KMS-11 (cell line): ENCODE results near the gene GPAT3.

ENCODE experiments used
- H2AFZ ChIP-seq: fragments of 200-600 bp; sonication (generic); 2 replicates; pipeline ENCODE4 v1.6.1; 2016; ENCODE audit warnings: antibody characterized with exemption, mixed run types, low read depth
- H3K27ac ChIP-seq: fragments of 200-600 bp; sonication (generic); 2 replicates; pipeline ENCODE4 v1.6.1; 2016; ENCODE audit warnings: mild to moderate bottlenecking, mixed run types
- H3K27me3 ChIP-seq: fragments of 200-600 bp; sonication (generic); 2 replicates; pipeline ENCODE4 v1.6.1; 2017; ENCODE audit warnings: mild to moderate bottlenecking, low read depth, mixed run types, moderate library complexity; ENCODE audit not compliant: insufficient read depth
- H3K36me3 ChIP-seq: fragments of 200-600 bp; sonication (generic); 2 replicates; pipeline ENCODE4 v1.6.1; 2017; ENCODE audit warnings: mild to moderate bottlenecking, mixed run types; ENCODE audit not compliant: insufficient read depth
- H3K4me1 ChIP-seq: fragments of 200-600 bp; sonication (generic); 2 replicates; pipeline ENCODE4 v1.6.1; 2016; ENCODE audit warnings: mild to moderate bottlenecking, low read depth, mixed run types; ENCODE audit not compliant: poor library complexity, severe bottlenecking
- H3K4me2 ChIP-seq: fragments of 200-600 bp; sonication (generic); 2 replicates; pipeline ENCODE4 v1.7.0; 2016; ENCODE audit warnings: mild to moderate bottlenecking, mixed run types
- H3K4me3 ChIP-seq: fragments of 200-600 bp; sonication (generic); IDR thresholded peaks from 2 replicates; pipeline ENCODE4 v1.6.1; 2017; ENCODE audit warnings: low read depth, low read length, mixed read lengths; ENCODE audit not compliant: insufficient read depth
- H3K79me2 ChIP-seq: fragments of 200-600 bp; sonication (generic); 2 replicates; pipeline ENCODE4 v1.6.1; 2016; ENCODE audit warnings: low read depth, mixed run types; ENCODE audit not compliant: insufficient read depth
- H3K9ac ChIP-seq: fragments of 200-600 bp; sonication (generic); 2 replicates; pipeline ENCODE4 v1.6.1; 2016; ENCODE audit warnings: mild to moderate bottlenecking, mixed run types
- H4K20me1 ChIP-seq: fragments of 200-600 bp; sonication (generic); 2 replicates; pipeline ENCODE4 v1.6.1; 2016; ENCODE audit warnings: mild to moderate bottlenecking, mixed run types; ENCODE audit not compliant: insufficient read depth
- TF ChIP-seq, protein P1 (sequence below): fragments of 200-600 bp; sonication (generic); conservative IDR thresholded peaks from 2 replicates; pipeline ENCODE4 v1.6.1; 2017; ENCODE audit warnings: low read depth, mild to moderate bottlenecking, antibody characterized with exemption, low read length, moderate library complexity, mixed read lengths

The GPAT3 gene

DNA sequence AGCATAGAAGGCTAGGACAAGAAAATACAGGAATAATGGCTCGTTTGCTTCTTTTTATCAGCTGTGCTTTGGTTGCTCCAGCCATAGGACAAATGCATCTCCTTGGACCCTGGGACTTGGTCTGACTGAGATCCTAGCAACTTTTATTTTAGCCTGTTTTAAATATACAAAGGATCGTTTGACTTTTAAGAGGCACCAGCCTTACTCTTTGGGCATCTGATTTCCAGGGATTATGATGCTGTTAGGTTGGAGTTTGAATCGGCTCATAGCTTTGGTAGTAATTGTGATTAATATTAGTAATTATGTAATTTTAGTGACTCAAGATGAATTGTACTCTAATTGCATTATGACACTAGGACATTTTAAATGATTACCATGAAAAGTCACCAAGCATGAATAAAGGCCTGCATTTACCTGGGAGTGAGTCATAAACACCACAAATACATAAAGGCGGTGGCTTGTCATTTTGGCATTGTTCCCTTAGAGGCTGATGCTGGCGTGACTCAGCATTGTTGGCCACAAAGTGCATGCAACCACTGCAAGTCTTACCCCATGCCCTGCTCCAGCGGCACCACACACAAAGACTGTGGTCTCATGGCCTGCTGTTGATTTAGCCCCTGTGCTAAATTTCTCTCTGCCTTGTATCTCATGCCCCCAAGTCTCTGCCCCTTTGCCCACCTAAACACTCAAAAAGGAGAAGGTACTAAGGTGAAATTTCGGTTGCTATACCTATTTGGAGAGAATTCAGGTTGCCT is 12.4 kb downstream of the GPAT3 start:
- Histone ChIP-seq H2AFZ (peak overlapping the region; percentile 81; the same call in 1 of the 2 replicates), H3K36me3 (no peaks in the 10 kb centered on the region), H3K27me3 (no peaks in the 10 kb centered on the region), H3K4me2 (peak overlapping the region; percentile 91), H3K4me1 (peaks cover 67% of the 10 kb centered on the region), H3K9ac (peak overlapping the region; percentile 70), H3K4me3 (no peak overlapping the region), H3K27ac (peak overlapping the region; percentile 86), H4K20me1 (no peaks in the 10 kb centered on the region), H3K79me2 (no peaks in the 10 kb centered on the region)
- TF ChIP-seq, protein P1, sequence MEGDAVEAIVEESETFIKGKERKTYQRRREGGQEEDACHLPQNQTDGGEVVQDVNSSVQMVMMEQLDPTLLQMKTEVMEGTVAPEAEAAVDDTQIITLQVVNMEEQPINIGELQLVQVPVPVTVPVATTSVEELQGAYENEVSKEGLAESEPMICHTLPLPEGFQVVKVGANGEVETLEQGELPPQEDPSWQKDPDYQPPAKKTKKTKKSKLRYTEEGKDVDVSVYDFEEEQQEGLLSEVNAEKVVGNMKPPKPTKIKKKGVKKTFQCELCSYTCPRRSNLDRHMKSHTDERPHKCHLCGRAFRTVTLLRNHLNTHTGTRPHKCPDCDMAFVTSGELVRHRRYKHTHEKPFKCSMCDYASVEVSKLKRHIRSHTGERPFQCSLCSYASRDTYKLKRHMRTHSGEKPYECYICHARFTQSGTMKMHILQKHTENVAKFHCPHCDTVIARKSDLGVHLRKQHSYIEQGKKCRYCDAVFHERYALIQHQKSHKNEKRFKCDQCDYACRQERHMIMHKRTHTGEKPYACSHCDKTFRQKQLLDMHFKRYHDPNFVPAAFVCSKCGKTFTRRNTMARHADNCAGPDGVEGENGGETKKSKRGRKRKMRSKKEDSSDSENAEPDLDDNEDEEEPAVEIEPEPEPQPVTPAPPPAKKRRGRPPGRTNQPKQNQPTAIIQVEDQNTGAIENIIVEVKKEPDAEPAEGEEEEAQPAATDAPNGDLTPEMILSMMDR = no peak

DNA sequence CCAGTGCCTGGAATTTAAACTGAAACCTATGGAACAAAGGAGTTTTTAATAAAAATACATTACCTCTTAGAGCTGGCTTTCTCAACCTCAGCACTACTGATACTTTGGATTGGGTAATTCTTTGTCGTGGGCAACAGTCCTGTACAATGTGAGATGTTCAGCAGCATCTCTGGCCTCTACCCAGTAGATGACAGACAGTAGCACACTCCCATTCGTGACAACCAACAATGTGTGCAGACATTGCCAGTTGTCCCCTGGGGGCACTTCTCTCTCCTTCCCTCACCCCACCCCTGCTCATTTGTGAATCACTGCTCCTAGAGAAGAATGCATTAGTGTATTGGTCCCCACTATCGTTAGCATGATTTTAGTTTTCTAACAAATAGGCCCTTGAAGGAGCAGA is 16.2 kb downstream of the GPAT3 start:
- H3K27me3 ChIP-seq = no peaks in the 10 kb centered on the region
- H3K4me2 ChIP-seq = peak overlapping the region; percentile 72
- H3K36me3 ChIP-seq = no peaks in the 10 kb centered on the region
- TF ChIP-seq, protein P1 = no peak
- H3K27ac ChIP-seq = peak overlapping the region; percentile 75
- H3K4me1 ChIP-seq = peaks cover 76% of the 10 kb centered on the region
- peak overlapping the region; percentile 33; the same call in 1 of the 2 replicates for H3K9ac ChIP-seq
- H4K20me1 ChIP-seq = no peaks in the 10 kb centered on the region
- no peak overlapping the region for H3K4me3 ChIP-seq
- peak overlapping the region; percentile 31; the same call in 1 of the 2 replicates for H2AFZ ChIP-seq
- H3K79me2 ChIP-seq = no peaks in the 10 kb centered on the region

DNA sequence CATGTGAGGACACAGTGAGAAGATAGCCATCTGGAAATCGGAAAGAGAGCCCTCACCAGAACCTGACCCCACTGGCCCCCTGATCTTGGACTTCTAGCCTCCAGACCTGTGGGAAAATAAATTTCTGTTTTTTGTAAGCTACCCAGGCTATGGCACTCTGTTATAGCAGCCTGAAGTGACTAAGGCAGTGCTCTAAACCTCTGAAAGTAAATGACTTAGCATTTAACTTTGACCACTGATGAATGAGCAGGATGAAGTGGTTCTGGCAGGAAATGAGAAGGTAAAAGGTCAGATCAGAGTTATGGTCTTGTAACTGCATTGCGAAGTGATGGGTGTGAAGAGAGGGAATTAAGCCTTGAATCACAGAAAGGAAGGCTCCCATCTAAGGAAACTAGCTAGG is 17.0 kb downstream of the GPAT3 start:
- Histone ChIP-seq H3K4me1 (peaks cover 70% of the 10 kb centered on the region), H3K4me3 (no peak overlapping the region), H2AFZ (peak overlapping the region; percentile 31; the same call in 1 of the 2 replicates), H4K20me1 (no peaks in the 10 kb centered on the region), H3K36me3 (no peaks in the 10 kb centered on the region), H3K9ac (peak overlapping the region; percentile 33; the same call in 1 of the 2 replicates), H3K27ac (peak overlapping the region; percentile 75), H3K27me3 (no peaks in the 10 kb centered on the region), H3K79me2 (no peaks in the 10 kb centered on the region), H3K4me2 (peak overlapping the region; percentile 72)
- TF ChIP-seq, protein P1 = no peak

DNA sequence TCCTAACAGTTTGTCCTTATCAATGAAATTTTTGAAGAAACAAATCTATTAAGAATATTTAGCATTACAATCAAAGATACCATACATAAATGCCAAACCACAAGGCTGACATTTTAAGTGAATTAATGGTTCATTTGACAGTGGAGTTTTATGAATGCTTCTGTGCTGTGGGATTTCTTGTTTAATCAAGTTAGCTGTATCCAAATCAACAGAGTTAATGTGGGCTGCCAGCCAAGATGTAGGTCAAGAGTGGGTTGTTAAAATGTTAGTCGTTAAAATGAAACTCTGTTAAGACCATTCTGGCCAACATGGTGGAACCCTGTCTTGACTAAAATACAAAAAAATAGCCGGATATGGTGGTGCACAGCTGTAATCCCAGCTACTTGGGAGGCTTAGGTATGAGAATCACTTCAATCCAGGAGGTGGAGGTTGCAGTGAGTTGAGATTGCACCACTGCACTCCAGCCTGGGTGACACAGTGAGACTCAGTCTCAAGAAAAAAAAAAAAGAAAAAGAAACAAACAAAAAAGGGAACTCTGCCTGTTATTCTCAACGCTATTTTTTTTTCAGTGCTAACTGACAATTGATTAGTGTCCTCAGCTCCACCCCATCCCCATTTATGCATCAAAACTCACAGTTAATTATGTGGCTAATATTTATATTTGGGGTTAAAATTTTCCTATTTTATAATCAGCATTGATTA is 20.2 kb downstream of the GPAT3 start:
- no peak overlapping the region for H3K9ac ChIP-seq
- TF ChIP-seq, protein P1 = no peak
- H3K27me3 ChIP-seq = no peaks in the 10 kb centered on the region
- H3K4me1 ChIP-seq = peaks cover 39% of the 10 kb centered on the region
- no peak overlapping the region for H3K4me2 ChIP-seq
- H3K4me3 ChIP-seq = no peak overlapping the region
- no peak overlapping the region for H3K27ac ChIP-seq
- H4K20me1 ChIP-seq = no peaks in the 10 kb centered on the region
- no peak overlapping the region for H2AFZ ChIP-seq
- H3K36me3 ChIP-seq = no peaks in the 10 kb centered on the region
- H3K79me2 ChIP-seq = no peaks in the 10 kb centered on the region
